Activated CD4-positive, alpha-beta T cell treated with anti-CD3 and anti-CD28 coated beads for 48 hours (primary cell): Measurements from ENCODE around the gene EFTUD2.

Experiments
- DNase-seq: peaks from one replicate; pipeline ENCODE4 v3.0.0-alpha.2; 2020

Gene EFTUD2

DNA sequence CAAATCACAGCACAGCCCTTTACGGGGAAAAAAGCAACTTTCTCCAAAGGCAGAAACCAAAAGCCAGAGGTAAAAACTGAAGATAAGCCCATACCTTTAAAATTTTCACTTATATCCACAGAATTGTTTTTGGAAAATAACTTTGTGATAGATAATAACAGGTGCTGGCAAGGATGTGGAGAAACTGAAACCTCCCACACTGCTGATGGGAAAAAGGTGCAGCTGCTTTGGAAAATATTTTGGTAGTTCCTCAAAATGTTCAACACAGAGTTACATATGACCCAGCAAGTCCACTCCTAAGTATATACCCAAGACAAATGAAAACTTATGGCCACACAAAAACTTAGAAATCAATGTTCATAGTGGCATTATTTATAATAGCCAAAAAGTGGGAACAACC, 12.2 kb downstream of the EFTUD2 start:
- DNase-seq, result no peak

GRCh38 chr17:44884941-44885340, 14.3 kb downstream of the EFTUD2 start:
- no peak for DNase-seq

GRCh38 chr17:44881145-44881544, 18.1 kb downstream of the EFTUD2 start:
- DNase-seq, result no peak

GRCh38 chr17:44880062-44880461, 19.2 kb downstream of the EFTUD2 start:
- no peak for DNase-seq

GRCh38 chr17:44879376-44879775, 19.9 kb downstream of the EFTUD2 start:
- no peak for DNase-seq

GRCh38 chr17:44878627-44879221, 20.5 kb downstream of the EFTUD2 start:
- peak; percentile 28 for DNase-seq

DNA sequence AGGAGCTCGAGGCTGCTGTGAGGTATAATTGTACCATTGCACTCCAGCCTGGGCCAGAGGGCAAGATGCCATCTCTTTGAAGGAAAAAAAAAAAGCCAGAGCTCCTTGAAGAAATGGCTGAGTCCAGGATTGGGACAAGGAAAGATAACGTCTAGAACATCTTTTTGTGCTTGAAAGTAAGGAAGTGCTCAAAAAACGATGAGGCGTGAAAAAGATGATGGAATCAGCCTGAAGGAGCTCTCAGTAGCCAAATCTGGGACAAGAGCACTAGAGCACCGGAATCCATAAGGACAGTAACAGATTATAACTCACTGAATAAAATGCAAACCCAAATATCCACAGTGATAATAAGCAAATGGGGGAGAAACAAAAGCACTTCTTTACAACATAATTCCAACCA, 22.1 kb downstream of the EFTUD2 start:
- no peak for DNase-seq

DNA sequence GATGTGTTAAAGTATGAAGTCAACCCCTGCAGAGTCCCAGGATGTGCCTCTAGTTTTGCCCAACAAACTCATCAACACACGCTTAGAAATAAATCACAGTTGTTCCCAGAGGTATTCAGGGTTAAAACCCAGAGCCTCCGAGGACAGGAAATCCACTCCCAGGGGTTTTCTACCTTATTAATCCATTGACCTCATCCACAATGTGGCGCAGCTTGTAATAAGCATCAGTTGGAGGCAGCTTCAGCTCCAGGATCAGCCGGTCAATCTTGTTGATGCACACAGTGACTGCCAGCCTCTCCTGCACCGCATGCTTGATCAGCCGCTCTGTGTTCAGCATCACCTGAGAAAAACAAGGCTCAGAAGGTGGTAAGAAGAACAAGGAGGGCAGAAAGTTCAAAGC, 23.5 kb downstream of the EFTUD2 start:
- no peak for DNase-seq

- no peak for DNase-seq
Observed at GRCh38 chr17:44872131-44872768, 27.0 kb downstream of the EFTUD2 start.

DNA sequence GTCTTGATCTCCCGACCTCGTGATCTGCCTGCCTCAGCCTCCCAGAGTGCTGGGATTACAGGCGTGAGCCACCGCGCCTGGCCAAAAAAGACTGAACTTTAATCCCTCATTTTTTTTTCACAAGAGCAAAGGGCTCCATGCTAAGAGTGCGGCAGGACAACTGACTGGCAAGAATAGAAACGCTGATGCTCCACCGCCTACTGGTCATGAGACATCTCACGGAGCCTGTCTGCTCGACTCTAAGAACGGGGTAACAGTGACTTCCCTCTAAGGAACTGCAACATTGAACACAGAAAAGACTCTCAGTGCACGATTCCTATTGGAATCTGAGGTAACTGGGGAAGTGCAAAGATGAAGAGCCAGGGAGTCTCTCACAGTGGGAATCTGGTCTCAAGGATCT, 27.7 kb downstream of the EFTUD2 start:
- DNase-seq, result no peak

GRCh38 chr17:44867841-44868240, 31.4 kb downstream of the EFTUD2 start:
- no peak for DNase-seq

GRCh38 chr17:44865931-44866330, 33.3 kb downstream of the EFTUD2 start:
- no peak for DNase-seq

GRCh38 chr17:44865231-44865660, 34.0 kb downstream of the EFTUD2 start:
- peak; percentile 77 for DNase-seq

GRCh38 chr17:44864831-44865230, 34.4 kb downstream of the EFTUD2 start:
- DNase-seq, result no peak

- no peak for DNase-seq
Observed at GRCh38 chr17:44863061-44863918, 36.0 kb downstream of the EFTUD2 start.

DNA sequence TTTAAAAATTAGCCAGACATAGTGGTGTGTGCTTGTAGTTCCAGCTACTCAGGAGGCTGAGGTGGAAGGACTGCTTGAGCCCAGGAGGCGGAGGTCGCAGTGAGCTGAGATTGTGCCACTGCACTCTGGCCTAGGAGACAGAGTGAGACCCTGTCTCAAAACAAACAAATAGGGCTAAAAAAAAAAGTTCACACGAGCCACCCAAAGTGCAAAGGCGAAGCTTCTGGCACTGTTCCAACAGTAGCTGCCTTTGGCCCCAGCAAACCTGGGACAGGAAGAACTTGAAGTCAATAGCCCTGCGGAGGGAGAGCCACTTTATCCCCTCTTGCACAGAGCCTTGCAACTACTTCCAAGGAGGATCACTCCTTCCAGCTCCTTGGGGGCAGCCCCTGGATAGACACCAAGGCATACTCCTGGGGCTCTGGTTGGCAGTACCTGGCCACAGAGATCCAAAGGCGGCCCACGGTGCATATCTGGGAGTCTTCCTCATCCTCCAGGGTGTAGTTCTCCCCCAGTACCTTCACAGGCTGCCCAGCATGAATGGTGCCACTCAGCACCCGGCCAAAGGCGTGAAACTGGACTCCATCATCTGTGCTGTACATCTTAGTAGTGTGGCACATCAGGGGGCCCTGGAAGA, 36.8 kb downstream of the EFTUD2 start:
- no peak for DNase-seq

DNA sequence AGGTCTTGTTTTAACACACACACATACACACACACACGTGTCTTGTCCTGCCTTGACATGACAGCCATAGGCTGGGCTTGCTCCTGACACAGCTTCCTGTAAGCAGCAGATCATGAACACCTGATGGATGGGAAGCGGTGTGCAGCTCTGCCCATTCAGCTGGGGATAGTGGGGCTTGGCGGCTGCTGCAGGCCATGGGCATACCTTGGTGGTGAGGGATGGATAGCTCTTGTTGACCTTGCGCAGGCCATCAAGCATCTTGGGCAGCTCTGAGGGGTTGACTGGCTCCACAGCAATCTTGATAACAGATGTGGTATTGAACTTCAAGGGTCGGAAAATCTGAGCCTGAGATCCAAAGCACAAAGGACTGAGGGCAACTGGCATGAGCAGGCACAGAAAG, 39.5 kb downstream of the EFTUD2 start:
- no peak for DNase-seq

GRCh38 chr17:44854192-44854591, 45.1 kb downstream of the EFTUD2 start:
- DNase-seq, result no peak

GRCh38 chr17:44850612-44851011, 48.6 kb downstream of the EFTUD2 start:
- DNase-seq, result no peak

DNA sequence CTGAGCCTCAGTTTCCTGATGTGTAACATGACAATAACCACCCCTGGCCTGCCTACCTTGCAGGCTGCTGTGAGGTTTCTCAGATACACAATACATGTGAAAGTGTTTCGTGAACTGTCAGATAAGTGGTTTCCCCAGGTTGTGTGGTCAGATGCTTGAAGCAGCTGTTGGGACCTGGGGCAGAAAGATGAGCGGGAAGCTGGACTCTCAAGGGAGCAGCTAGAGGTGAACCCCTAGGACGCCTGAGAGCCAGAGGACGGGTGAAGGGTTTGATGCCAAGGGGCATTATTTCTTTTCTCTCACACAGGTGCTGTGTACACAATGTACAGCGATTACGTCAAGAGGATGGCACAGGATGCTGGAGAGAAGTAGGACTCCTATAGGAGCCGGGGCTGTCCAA, 49.2 kb downstream of the EFTUD2 start:
- DNase-seq, result no peak

GRCh38 chr17:44848961-44849489, 50.2 kb downstream of the EFTUD2 start:
- no peak for DNase-seq

- DNase-seq, result no peak
Observed at GRCh38 chr17:44848257-44848795, 50.9 kb downstream of the EFTUD2 start.

- no peak for DNase-seq
Observed at GRCh38 chr17:44847586-44847985, 51.7 kb downstream of the EFTUD2 start, which contains the start of gene HIGD1B. TSS of gene HIGD1B (plus strand) at chr17:44847883. CDS start at chr17:44848153, 270 bp downstream.
